GM19455 (cell line): ENCODE results near the gene FILIP1.

ENCODE experiments used
- ATAC-seq: cut with Tn5 transposase; IDR thresholded peaks from one replicate; pipeline ENCODE4 v1.9.1; 2021; ENCODE audit not compliant: unreplicated experiment

The FILIP1 gene

DNA sequence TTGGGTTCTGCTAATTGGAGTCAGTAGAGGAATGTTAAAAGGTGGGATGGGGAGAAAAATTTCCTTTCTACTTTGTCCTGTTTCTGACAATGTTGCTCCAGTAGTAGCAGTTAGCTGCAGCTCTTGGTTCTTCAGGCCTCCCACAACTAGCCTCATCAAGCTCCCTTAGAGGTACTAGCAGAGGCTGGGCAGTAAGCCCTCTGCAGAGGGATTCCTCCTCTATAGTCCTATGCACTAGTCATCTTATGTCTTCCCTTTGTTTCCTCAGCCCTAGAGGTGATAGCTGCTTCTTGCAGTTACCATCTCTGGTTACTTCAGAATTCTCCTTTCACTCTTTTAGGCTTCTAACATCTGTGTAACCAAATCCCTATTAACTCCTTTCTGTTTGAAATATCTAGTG lies 99.8 kb downstream of the FILIP1 start:
- ATAC-seq = no peak

DNA sequence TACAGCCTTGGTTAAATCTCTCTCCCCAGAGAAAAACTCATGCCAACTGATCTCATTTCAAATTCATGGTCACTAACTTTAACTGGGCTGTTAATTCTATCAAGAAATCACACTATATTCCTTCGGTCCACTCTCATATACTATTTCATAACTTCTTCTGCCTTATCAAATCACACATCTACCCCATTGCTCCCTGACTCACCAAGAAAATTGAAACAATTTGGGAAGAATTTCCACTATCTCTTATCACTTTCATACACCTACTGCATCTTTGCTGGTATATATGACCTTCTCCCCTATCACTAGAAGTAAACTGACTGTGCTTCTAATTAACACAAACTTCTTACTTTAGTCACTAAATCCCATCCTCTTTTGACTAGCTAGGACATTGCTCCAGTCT lies 102.3 kb downstream of the FILIP1 start:
- ATAC-seq = no peak

DNA sequence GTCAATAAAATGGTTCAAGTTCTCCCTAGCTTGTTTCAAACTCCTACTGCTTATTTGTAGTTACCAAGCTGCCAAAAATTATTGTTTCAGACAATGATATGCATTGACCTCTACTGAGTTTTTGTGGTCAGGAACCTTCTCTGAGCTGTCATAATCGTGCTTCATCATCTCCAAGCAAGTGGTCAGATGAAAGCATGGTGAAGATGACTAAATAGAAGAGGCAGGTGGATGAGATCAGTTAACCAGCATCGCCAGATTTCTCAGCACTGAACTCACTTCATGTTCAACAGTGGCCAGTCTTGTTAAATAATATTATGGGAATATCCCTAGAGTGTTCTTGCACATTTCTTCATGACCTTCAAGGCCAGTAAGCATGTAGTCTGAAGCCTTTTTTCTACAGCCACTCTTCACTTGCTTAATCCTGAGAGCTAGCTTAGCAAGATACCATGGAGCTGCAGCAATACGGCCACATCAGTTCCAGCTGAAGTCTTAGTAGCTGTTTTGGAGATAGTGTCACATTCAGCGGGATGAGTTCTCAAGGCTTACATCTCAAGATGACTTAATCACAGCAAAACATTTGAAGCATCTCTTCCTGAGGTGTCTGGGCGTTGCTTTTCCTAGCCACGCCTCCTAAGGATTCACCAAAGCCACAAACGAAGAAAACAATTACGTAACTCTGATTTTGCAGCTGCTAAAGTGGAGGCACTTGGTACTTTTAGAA lies 107.4 kb downstream of the FILIP1 start:
- ATAC-seq = no peak

- ATAC-seq = no peak
Observed at GRCh38 chr6:75384116-75384515, 109.5 kb downstream of the FILIP1 start.

- ATAC-seq = no peak
Observed at GRCh38 chr6:75382634-75382900, 111.0 kb downstream of the FILIP1 start.

DNA sequence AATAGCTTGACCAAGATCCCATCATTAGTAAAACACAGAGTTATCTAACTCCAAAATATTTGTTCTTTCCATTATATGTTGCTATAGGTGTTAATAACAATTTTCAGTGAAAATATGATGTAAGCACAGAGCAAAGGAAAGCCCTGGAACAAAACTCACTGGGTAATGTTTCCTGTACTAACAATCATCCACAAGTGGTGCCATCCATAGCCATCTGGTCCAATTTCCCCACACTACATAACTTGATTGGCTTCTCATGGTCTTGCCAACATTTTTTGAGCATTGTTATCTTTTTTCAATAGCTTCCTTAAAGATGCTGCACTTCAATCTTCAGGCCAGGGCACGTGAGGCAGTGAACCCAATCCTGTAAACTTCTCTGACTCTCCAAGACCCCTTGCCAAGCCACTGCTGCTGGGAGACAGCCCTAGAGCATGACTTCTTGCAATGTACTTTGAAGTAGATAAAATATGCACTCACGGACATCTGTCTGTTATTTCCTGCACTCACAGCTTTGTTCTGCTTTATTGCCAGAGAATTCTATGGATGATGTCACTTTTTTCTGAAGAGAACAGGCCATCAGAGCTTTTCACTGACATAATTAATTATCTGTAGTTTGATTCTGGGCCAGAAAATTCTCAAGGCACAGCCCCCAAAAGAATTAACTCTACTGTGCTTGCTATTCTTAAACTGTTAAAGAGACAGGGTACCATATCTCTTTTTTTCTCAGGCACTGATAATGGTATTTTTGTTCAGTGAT lies 111.5 kb downstream of the FILIP1 start:
- no peak for ATAC-seq

DNA sequence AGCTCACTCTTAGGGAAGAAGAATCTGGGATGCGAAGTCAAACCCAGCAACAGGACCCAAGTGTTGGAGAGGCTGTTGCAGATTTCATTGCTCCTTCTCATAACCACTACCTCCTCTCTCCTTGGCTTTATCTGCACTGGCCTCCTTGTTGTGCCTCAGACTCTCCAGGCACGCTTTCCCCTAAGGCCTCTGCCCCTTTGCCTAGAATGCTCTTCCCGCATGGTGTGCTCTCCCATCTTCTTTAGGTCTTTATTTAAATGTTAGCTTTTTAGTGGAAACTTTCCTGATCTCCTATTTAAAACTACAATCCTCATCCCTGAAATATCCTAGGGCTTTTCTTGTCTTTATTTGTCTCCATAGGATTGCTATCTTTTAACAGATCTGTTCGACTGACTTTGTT lies 114.1 kb downstream of the FILIP1 start:
- no peak for ATAC-seq

DNA sequence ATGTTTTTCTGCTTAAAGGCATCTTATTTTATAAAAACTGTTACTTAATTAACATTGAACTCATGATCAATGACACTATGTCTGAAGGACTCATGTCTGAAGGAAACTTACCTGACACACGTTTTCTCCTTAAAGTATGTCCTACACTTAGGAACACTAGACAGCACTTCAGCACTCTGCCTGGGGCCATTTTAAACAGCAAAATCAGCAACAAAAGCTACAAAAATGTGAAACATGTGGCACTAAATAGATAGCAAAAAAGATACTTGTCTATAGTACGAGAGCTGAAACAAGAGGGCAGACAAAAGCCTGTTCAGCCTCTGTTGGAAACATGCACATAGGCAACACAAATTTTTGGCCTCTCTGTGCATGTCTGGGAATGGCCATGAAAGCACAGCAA lies 115.5 kb downstream of the FILIP1 start:
- ATAC-seq = no peak

- no peak for ATAC-seq
Observed at GRCh38 chr6:75377386-75377785, 116.2 kb downstream of the FILIP1 start.

DNA sequence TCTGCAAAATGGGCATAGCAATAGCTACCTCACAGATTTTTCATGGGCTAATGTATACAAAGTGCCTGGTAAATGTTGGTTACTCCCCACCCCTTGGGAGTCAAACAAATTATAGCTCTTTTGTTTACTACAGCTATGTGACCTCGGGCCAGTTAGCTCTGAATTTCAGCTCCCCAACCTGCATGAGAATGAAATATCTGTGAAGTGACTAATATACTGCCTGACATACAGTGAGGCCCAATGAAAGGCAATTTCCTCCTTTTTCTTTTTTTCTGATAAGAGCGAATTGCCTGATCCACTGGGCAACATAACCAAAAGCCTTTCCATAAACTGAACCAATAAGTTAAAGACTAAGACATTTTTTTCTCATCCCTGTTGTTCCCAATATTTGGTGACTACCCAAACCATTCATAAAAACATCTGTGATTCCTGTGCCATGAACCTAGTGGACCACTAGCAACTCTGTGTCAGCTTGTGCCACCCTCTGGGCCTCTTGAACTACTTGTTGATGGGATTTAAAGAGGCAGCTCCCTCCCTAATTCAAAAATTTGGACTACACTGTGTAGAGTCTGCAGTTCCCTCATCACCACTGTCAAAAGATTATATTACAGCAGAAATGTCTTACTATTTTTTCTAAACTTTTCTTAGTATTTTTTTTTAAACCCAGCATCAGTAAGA lies 117.1 kb downstream of the FILIP1 start:
- no peak for ATAC-seq

- ATAC-seq = no peak
Observed at GRCh38 chr6:75374961-75375400, 118.6 kb downstream of the FILIP1 start.

DNA sequence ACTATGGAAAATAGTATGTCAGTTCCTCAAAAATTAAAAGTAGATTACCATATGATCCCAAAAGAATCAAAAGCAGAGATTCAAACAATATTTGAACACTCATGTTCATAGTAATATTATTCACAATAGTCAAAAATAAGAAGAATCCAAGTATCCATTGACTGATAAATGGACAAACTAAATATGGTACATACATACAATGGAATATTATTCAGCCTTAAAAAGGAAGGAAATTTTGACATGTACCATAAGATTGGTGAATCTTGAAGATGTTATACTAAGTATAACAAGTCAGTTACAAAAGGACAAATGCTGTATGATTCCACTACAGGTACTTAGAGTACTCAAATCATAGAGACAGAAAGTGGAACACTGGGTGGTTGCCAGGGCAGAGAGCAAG lies 120.7 kb downstream of the FILIP1 start:
- no peak for ATAC-seq

- no peak for ATAC-seq
Observed at GRCh38 chr6:75370011-75370410, 123.6 kb downstream of the FILIP1 start.

DNA sequence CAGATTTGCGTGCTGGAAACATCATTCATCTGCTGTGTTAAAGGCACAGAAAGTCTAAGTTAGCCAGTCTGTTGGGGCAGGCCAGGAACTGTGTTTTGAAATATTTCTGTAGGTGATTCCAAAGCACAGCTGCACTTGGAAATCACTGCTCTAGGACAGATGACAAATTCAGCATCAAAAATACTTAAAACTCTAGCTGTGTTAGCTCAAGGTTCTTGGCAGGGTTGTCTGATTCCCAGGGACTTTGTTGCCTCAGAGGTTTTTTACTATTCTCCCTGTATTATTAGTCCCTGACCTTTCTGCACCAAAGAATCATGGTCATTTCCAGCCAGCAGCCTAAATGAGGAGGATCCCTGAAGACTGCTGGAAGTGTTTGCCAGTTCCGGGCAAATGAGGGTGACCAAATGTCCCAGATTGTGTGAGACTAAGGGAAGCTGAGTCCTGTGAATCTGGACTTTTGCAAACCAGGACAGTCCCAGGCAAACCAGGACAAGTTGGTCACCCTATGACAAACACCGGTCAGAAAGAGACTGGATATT lies 124.7 kb downstream of the FILIP1 start:
- no peak for ATAC-seq

DNA sequence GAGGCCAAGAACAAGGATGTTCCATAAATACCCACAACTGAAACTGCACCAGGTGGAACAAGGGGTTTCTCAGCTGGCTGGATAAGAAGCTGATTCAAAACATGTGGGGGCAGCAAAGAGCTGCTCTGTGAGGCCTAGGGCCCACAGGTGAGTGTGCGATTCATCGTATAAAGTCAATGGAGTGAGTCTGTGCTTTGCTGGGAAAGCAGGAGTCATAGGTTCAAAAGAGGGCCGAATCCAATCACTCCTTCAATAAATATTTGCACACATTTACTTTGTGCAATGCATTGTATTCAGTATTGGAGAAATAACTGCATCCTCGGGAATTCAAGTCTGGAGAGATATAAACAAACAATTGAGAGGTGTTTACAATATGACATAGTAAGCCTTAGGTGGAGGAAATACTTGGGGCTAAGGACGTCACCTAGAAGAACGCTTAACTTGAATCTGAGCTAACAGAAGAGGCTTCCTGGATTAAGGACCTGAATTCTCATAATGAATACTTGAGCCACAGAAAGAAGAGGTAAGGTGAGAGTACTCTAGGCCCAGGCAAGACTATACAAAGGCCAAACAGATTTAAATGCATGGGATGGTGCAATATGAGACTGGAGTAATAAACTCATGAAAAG lies 125.3 kb downstream of the FILIP1 start:
- no peak for ATAC-seq

DNA sequence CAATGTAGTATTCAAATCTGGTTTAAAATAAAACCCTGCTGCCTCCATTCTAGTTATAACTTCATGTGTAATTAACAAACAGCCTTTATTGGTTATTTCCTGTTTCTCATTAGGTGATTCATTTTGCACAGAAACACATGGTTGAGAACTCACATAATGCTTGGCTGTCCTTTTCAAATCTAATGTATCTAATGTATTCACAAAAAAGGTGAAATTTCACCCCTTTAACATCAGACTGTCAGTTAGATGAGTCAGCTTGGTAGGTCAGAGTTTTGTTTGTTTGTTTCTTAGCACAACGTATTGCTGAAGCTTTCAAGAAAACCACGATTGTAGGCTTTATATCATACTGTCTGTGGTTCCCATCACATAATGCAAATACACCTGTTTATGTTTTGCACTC lies 130.3 kb downstream of the FILIP1 start:
- no peak for ATAC-seq

DNA sequence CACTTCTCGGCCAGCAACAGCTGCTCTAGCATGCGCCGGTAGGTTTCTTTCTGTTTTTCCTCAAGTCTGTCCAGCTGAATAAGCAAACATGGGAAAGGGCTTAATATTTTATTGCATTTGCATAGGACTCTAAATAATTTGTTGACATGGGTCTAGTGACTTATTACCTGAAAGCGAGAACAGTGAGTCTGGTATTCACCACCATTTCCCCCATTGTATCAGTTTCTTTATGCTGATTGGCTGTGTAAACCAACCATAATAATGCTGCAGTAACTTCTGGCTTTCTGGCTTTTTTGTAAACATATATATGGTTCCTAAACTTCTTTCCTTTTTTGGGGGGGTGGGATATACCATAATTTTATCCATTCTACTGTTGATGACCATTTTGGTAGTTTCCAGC lies 140.0 kb downstream of the FILIP1 start:
- no peak for ATAC-seq

GRCh38 chr6:75351570-75351969 lies 142.0 kb downstream of the FILIP1 start:
- no peak for ATAC-seq

DNA sequence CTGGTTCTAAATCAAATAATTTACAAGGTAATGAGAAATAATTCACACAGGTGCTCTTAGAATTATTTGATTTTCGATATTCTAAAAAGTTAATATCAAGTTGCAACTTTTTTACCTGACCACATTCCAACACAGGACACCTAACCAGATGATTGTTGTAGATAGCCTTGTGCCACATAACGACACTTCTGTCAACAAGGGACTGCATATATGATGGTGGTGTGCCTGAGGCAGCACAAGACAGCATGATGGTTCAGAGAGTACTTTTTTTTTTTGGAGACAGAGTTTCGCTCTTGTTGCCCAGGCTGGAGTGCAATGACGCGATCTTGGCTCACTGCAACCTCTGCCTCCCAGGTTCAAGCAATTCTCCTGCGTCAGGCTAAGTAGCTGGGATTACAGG lies 142.8 kb downstream of the FILIP1 start:
- no peak for ATAC-seq

DNA sequence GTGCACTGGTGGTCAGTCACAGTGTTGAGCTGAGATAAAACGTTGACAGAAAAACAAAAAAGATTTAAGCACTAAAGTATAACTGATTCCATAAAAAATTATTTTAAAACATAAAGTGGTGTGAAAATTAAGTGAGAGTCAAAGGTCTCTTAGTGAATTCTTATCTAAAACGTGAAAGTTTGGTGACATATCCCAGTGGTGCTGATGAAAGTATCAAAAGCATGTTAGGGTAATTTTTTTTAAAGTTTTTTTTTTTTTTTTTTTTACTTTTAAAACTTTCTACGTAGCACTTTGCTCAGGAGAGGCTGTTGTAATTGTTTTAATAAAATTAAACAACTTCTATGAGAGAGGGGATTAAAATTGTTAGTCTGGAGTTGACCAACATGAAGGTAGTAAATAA lies 143.4 kb downstream of the FILIP1 start:
- ATAC-seq = no peak

GRCh38 chr6:75349262-75349984 lies 144.2 kb downstream of the FILIP1 start:
- no peak for ATAC-seq
